Ishikawa (cell line): ENCODE results near the gene RNU1-4.
A peak's percentile ranks its signal among the peaks of the same experiment; 100 is the strongest.

ENCODE experiments used
- EP300 ChIP-seq: IDR thresholded peaks from 2 replicates; pipeline ENCODE4 v1.6.1; 2012; ENCODE audit warnings: borderline replicate concordance
- FOXM1 ChIP-seq: IDR thresholded peaks from 2 replicates; pipeline ENCODE4 v1.6.1; 2012; ENCODE audit warnings: low read depth, borderline replicate concordance
- NFIC ChIP-seq: IDR thresholded peaks from 2 replicates; pipeline ENCODE4 v1.6.1; 2012
- RAD21 ChIP-seq: IDR thresholded peaks from 2 replicates; pipeline ENCODE4 v1.6.1; 2012; ENCODE audit warnings: low read depth
- TAF1 ChIP-seq: IDR thresholded peaks from 2 replicates; pipeline ENCODE4 v1.6.1; 2012; ENCODE audit warnings: low read depth, mild to moderate bottlenecking
- TEAD4 ChIP-seq: IDR thresholded peaks from 2 replicates; pipeline ENCODE4 v1.6.1; 2012
- TF ChIP-seq, protein P1 (sequence below): IDR thresholded peaks from 2 replicates; pipeline ENCODE4 v1.6.1; 2012; ENCODE audit warnings: low read depth, mild to moderate bottlenecking
- TF ChIP-seq, protein P2 (sequence below): IDR thresholded peaks from 2 replicates; pipeline ENCODE4 v1.6.1; 2012

DNA sequence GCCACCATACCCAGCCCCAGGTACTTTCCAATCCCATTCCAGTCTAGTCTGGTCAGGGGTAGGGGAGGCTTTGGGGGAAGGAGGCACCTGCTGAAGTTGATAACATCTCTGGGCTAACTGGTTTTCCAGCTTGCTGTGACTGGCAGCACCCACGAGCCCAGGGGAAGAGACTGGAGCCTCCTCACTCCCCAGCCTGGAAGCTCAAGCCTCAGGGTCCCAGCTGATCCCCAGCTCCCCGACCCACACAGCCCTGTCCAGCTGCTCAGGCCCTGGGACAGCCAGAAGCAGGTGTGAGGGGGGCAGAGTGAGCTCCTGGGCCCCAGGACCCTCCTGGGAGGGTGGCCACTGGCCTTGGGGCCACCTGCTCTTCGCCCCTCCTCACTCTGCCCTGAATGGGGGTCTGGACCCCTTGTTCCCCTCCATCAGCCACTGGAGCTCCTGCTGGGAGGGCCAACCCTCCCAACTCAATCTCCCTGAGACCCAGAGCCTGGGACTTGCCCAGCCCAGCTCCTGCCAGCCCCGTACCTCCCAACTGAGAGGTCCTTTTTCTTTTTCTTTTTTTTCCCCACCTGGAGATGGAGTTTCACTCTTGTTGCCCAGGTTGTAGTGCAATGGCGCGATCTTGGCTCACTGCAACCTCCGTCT, 23.5 kb upstream of the RNU1-4 start:
- TF ChIP-seq EP300 (no peak), NFIC (no peak; the same call in 1 of the 2 replicates), TAF1 (no peak), FOXM1 (no peak), RAD21 (no peak), TEAD4 (no peak)
- TF ChIP-seq, protein P1, sequence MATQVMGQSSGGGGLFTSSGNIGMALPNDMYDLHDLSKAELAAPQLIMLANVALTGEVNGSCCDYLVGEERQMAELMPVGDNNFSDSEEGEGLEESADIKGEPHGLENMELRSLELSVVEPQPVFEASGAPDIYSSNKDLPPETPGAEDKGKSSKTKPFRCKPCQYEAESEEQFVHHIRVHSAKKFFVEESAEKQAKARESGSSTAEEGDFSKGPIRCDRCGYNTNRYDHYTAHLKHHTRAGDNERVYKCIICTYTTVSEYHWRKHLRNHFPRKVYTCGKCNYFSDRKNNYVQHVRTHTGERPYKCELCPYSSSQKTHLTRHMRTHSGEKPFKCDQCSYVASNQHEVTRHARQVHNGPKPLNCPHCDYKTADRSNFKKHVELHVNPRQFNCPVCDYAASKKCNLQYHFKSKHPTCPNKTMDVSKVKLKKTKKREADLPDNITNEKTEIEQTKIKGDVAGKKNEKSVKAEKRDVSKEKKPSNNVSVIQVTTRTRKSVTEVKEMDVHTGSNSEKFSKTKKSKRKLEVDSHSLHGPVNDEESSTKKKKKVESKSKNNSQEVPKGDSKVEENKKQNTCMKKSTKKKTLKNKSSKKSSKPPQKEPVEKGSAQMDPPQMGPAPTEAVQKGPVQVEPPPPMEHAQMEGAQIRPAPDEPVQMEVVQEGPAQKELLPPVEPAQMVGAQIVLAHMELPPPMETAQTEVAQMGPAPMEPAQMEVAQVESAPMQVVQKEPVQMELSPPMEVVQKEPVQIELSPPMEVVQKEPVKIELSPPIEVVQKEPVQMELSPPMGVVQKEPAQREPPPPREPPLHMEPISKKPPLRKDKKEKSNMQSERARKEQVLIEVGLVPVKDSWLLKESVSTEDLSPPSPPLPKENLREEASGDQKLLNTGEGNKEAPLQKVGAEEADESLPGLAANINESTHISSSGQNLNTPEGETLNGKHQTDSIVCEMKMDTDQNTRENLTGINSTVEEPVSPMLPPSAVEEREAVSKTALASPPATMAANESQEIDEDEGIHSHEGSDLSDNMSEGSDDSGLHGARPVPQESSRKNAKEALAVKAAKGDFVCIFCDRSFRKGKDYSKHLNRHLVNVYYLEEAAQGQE, result no peak
- TF ChIP-seq, protein P2, sequence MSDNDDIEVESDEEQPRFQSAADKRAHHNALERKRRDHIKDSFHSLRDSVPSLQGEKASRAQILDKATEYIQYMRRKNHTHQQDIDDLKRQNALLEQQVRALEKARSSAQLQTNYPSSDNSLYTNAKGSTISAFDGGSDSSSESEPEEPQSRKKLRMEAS, result 0 out of 2 replicates have a peak, but pooled peaks have one; percentile 13
